Activated T-helper 17 cell treated with anti-CD3 and anti-CD28 coated beads, Interleukin-2, amount 50 U/mL, for 72 hours (primary cell): ENCODE measurements around the gene NIT1. TPM values are rescaled to one million over a fixed set of nuclear protein-coding genes. Genes with fewer than 3 reads are reported as not detected.
A peak's percentile ranks its signal among the peaks of the same experiment; 100 is the strongest.

Experiments
- ATAC-seq: fragments of 150-1000 bp; cut with Tn5 transposase; replicated peaks from 2 replicates; pipeline ENCODE4 v1.10.0; 2021; ENCODE audit warnings: mild to moderate bottlenecking, moderate library complexity
- H3K27ac Mint-ChIP-seq: one replicate; pipeline ENCODE4 v1.8.0; 2022; ENCODE audit warnings: mixed read lengths
- H3K27me3 Mint-ChIP-seq: one replicate; pipeline ENCODE4 v1.8.0; 2022; ENCODE audit warnings: mixed read lengths
- H3K36me3 Mint-ChIP-seq: one replicate; pipeline ENCODE4 v1.8.0; 2022; ENCODE audit warnings: low read depth, mild to moderate bottlenecking, mixed read lengths
- H3K4me1 Mint-ChIP-seq: one replicate; pipeline ENCODE4 v1.8.0; 2022; ENCODE audit warnings: mixed read lengths
- H3K4me3 Mint-ChIP-seq: one replicate; pipeline ENCODE4 v1.8.0; 2022; ENCODE audit warnings: mild to moderate bottlenecking, mixed read lengths
- H3K9me3 Mint-ChIP-seq: one replicate; pipeline ENCODE4 v1.8.0; 2022; ENCODE audit warnings: mixed read lengths
- total RNA-seq, 2 donors: library from RNA; stranded (reverse); gene quantifications; one replicate each; pipeline ENCODE4 v1.2.3, GENCODE V29; 2022

The NIT1 gene
- total RNA-seq, 2 donors from 2014 or later: 38.9 to 74.6 TPM

DNA sequence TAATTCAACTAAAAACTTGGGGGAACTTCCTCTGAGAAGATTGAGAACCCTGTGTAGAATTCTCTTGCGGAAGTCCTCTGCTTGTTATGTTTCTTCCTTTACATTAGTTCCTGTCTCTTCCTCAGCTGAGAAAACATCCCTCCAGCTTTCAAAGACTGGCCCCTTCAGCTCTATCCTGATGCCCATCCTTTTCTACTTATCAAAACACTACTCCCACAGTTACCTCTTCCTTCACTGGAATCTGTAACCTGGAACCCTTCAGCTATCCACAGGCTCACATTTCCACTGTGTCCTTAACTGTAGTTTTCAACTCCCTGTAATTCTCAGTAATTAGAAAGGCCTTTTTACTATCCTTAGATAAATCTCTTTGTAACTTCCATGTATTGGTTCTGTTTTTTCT lies 20.5 kb downstream of the NIT1 start:
- Mint-ChIP-seq H3K9me3 (no peaks in the 10 kb centered on the region), H3K27ac (peak overlapping the region; percentile 20), H3K27me3 (no peaks in the 10 kb centered on the region), H3K4me1 (peaks cover 3% of the 10 kb centered on the region), H3K36me3 (peaks cover 7% of the 10 kb centered on the region), H3K4me3 (no peak overlapping the region)
- no peak for ATAC-seq

DNA sequence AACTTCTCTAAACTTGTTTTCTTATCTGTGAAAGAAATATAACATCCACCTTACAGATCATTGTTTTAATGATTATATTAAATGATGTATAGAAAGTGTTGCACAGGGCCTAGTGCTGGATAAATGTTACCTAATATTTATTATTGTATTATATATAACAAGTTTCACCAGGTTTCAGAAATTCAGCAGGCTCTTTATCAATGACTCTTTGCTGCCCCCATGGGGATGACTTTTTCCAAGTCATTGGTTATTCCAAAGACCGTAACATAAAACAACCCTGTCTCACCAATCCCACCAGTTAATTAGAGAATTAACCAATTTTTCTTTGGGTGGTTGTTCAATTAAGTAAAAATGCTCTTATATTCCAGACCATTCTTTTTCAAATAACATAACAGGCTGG lies 21.9 kb downstream of the NIT1 start:
- H3K4me3 Mint-ChIP-seq: no peak overlapping the region
- peaks cover 6% of the 10 kb centered on the region for H3K36me3 Mint-ChIP-seq
- peaks cover 3% of the 10 kb centered on the region for H3K4me1 Mint-ChIP-seq
- no peaks in the 10 kb centered on the region for H3K9me3 Mint-ChIP-seq
- H3K27me3 Mint-ChIP-seq: no peaks in the 10 kb centered on the region
- no peak for ATAC-seq
- H3K27ac Mint-ChIP-seq: no peak overlapping the region

DNA sequence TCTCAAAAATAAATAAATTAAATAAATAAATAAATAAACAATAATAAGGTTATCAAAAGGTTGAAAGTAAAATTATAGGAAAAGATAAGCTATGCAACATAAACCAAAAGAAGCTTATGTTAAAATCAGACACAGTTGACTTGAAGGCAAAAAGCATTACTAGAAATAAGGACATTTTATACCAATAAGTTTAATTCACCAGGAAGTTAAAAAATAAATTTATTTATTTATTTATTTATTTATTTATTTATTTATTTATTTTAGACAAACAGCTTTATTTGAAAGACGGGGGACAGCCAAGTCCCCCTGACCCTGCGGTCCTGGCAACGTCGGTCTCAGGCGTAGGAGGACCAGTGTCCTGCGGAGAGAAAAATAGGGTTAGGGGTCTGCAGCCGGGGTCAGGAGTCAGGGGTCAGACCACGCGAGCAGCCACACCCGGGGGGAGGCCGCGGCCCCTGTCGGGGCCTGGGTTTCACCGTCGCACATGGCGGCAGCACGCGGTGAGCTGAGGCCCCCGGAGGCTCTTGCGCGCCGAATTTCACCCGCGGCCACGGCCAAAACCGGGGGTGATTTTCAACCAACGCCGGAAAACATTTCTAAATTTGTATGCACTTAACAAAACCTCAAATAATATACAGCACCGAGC lies 23.0 kb downstream of the NIT1 start:
- no peaks in the 10 kb centered on the region for H3K27me3 Mint-ChIP-seq
- no peaks in the 10 kb centered on the region for H3K36me3 Mint-ChIP-seq
- H3K4me3 Mint-ChIP-seq: no peak overlapping the region
- no peaks in the 10 kb centered on the region for H3K4me1 Mint-ChIP-seq
- no peaks in the 10 kb centered on the region for H3K9me3 Mint-ChIP-seq
- no peak for ATAC-seq
- no peak overlapping the region for H3K27ac Mint-ChIP-seq

DNA sequence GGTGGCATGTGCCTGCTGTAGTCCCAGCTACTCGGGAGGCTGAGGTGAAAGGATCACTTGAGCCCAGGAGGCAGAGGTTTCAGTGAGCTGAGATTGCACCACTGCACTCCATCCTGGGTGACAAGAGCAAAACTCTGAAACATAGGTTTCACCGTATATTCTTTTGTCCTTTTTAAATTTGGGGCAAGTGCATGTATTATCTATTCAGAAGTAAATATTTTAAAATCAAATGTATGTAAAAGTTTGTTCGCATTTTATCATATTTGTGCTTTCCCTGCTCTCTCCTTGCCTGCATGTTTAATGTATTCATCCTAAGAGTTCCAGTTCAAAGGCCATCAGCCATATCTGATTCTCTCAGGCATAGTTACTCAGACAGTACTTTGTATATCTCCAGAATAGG lies 27.9 kb downstream of the NIT1 start:
- H3K27ac Mint-ChIP-seq: no peak overlapping the region
- H3K4me1 Mint-ChIP-seq: no peaks in the 10 kb centered on the region
- H3K9me3 Mint-ChIP-seq: no peaks in the 10 kb centered on the region
- H3K27me3 Mint-ChIP-seq: no peaks in the 10 kb centered on the region
- H3K4me3 Mint-ChIP-seq: no peak overlapping the region
- no peaks in the 10 kb centered on the region for H3K36me3 Mint-ChIP-seq
- ATAC-seq: no peak

DNA sequence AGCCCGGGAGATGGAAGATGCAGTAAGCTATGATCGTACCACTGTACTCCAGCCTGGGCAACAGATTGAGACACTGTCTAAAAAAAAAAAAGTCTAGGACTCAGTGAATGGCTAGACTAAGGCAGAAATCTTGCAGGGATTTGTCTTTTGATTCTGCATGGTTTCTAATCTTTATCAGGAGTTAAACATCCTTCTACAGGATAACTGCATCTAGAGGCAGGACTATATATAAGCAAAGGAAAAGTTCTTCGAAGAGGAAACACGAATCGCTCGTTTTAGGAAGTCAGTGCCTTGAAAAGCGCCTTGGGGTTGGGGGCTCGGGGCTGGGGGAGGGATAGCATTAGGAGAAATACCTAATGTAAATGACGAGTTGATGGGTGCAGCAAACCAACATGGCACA lies 35.3 kb downstream of the NIT1 start:
- Mint-ChIP-seq H3K9me3 (no peaks in the 10 kb centered on the region), H3K4me1 (peaks cover 19% of the 10 kb centered on the region), H3K27ac (peak overlapping the region; percentile 99), H3K27me3 (no peaks in the 10 kb centered on the region), H3K36me3 (peaks cover 39% of the 10 kb centered on the region), H3K4me3 (peak overlapping the region; percentile 97)
- ATAC-seq: peak; percentile 14

DNA sequence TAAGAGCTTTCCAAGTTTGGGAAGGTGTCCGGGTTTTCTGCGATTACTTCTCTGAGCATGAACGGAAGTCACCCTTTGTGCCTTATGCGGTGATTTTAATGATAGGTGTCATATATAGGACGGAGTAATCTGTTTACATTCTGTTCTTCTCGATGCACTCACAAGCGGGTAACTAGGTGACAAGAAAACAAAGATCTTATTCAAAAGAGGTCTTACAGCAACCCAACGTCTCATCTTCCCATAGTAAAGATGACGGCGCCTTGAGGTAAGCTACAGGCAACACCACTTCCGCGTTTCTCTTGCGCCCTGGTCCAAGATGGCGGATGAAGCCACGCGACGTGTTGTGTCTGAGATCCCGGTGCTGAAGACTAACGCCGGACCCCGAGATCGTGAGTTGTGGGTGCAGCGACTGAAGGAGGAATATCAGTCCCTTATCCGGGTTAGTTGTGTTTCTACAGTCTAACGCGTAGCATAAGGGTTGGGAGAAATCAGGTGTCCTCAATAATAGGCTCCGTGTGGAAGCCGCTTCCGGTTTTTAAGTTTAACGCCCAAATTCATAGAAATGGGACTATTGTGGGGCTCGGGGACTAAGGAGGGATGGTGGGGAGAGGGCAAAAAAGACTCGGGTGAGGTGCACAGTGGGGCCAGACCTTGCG lies 35.9 kb downstream of the NIT1 start, which contains the start of gene UFC1:
Gene UFC1 (plus strand): TSS at position 297 of the 656 bp plus-strand sequence. CDS start 20 bp downstream, at position 317.
- no peaks in the 10 kb centered on the region for H3K9me3 Mint-ChIP-seq
- H3K27ac Mint-ChIP-seq: peak within 1 kb of the TSS; percentile 99
- peak; percentile 97 for ATAC-seq
- peaks cover 46% of the 10 kb centered on the region for H3K36me3 Mint-ChIP-seq
- H3K27me3 Mint-ChIP-seq: no peaks in the 10 kb centered on the region
- H3K4me1 Mint-ChIP-seq: peaks cover 25% of the 10 kb centered on the region
- H3K4me3 Mint-ChIP-seq: peak within 1 kb of the TSS; percentile 97

DNA sequence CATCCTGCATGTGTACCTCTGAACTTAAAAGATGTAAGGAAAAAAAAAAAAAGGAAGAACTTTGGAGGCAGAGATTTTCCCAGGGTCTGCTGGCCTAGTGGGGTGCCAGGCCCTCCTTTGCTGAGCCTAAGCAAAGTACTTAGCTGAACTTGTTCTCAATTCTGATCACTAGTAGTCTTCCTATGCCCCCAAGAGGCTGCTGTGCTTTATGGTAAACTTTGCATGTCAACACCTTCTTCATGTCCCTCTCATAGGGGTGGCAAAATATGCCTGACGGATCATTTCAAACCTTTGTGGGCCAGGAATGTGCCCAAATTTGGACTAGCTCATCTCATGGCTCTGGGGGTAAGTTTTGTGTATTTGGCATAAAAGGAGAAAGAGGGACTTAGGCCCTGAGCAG lies 40.0 kb downstream of the NIT1 start:
- ATAC-seq: no peak
- Mint-ChIP-seq H3K4me3 (peak overlapping the region; percentile 83), H3K27me3 (no peaks in the 10 kb centered on the region), H3K4me1 (peaks cover 38% of the 10 kb centered on the region), H3K9me3 (no peaks in the 10 kb centered on the region), H3K36me3 (peaks cover 81% of the 10 kb centered on the region), H3K27ac (peak overlapping the region; percentile 92)

DNA sequence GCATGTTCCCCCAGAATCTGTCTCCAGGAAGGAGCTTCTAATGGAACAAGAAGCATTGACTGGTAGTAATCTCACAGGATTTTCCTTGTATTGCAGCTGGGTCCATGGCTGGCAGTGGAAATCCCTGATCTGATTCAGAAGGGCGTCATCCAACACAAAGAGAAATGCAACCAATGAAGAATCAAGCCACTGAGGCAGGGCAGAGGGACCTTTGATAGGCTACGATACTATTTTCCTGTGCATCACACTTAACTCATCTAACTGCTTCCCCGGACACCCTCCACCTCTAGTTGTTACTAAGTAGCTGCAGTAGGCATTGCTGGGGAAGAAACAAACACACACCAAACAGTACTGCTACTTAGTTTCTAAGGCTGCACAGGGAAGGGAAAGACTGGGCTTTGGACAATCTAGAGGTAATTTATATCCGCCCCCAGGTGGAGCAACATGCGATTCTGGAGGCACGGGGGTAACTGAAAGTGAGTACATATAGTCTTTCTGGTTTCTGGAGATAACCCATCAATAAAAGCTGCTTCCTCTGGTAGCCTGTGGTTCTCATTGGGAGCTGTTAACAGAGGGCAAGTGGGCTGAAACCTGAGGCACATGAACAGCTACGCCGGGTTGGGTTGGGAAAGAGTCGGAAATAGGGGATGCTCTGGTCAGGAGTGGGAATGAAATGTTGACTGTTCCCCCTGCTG lies 40.6 kb downstream of the NIT1 start:
- no peak for ATAC-seq
- Mint-ChIP-seq H3K27me3 (no peaks in the 10 kb centered on the region), H3K36me3 (peaks cover 87% of the 10 kb centered on the region), H3K4me3 (peak overlapping the region; percentile 83), H3K27ac (peak overlapping the region; percentile 92), H3K4me1 (peaks cover 42% of the 10 kb centered on the region), H3K9me3 (no peaks in the 10 kb centered on the region)

DNA sequence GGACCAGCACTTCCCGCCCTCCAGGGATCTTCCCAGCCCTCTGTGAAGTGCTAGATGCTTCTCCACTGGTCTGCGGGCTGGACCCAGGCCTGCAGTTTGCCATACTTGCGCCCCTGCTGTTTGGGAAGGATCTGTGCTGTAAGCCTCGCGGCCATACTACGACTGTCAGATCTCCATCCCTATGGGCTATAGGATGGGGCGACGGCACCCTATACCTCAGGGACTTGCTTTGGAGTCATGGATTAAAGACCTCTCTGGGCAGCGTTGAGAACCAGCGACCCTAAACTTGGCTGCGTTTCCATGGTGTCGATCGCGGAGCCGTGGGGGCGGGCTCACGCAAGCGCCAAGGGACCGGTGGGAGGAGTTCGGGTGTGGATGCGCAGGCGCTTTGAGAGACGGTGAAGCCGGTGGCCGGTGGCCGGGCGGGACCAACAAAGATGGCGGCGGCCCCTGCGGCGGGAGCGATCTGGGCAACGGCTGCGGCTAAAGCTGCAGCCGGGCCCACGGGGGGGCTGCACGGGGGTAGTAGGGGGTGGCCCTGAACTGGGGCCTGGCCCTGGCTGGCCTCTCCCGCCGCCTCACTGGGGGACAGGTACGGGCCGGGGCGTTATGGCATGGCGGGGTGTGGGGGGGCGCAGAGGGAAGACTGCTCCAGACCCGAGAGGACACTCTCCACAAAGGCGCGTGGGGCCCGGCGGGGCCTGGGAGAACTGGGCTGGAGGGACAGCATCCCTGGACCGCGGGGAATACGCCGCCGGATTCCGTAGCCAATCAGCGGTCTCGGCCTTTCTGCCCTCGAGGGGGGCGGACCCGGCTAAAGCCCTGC lies 41.4 kb downstream of the NIT1 start, which contains the start of gene USP21:
Gene USP21 (plus strand): TSS at position 414 of the 826 bp plus-strand sequence. CDS start 1,141 bp downstream, outside the sequence.
- Mint-ChIP-seq H3K4me3 (peak within 1 kb of the TSS; percentile 83), H3K27me3 (no peaks in the 10 kb centered on the region), H3K36me3 (peaks cover 90% of the 10 kb centered on the region), H3K4me1 (peaks cover 44% of the 10 kb centered on the region), H3K27ac (peak within 1 kb of the TSS; percentile 92), H3K9me3 (no peaks in the 10 kb centered on the region)
- peak; percentile 95 for ATAC-seq

DNA sequence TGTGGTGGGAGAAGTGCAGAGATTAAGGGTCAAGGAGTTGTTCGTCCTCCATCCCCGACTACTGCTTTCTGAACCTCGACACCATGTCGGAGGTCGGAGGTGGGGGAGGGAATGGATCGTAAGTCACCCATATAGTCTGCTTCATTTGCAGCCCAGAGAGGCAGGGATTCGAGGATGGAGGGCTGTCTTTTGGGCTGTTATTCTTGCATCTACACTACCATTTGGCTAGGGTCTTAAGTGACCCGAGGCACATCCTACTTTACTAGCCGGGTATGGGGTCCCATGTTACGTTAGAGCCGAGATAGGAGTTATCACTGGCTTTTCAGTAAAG lies 42.0 kb downstream of the NIT1 start:
- no peaks in the 10 kb centered on the region for H3K9me3 Mint-ChIP-seq
- peaks cover 41% of the 10 kb centered on the region for H3K4me1 Mint-ChIP-seq
- H3K27me3 Mint-ChIP-seq: no peaks in the 10 kb centered on the region
- no peak for ATAC-seq
- peaks cover 92% of the 10 kb centered on the region for H3K36me3 Mint-ChIP-seq
- H3K4me3 Mint-ChIP-seq: peak overlapping the region; percentile 83
- H3K27ac Mint-ChIP-seq: peak overlapping the region; percentile 92

DNA sequence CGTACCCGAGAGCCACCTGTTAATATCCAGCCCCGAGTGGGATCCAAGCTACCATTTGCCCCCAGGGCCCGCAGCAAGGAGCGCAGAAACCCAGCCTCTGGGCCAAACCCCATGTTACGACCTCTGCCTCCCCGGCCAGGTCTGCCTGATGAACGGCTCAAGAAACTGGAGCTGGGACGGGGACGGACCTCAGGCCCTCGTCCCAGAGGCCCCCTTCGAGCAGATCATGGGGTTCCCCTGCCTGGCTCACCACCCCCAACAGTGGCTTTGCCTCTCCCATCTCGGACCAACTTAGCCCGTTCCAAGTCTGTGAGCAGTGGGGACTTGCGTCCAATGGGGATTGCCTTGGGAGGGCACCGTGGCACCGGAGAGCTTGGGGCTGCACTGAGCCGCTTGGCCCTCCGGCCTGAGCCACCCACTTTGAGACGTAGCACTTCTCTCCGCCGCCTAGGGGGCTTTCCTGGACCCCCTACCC lies 42.8 kb downstream of the NIT1 start:
- H3K27ac Mint-ChIP-seq: peak overlapping the region; percentile 79
- H3K27me3 Mint-ChIP-seq: no peaks in the 10 kb centered on the region
- no peak for ATAC-seq
- H3K36me3 Mint-ChIP-seq: peaks cover 90% of the 10 kb centered on the region
- H3K9me3 Mint-ChIP-seq: no peaks in the 10 kb centered on the region
- peak overlapping the region; percentile 83 for H3K4me3 Mint-ChIP-seq
- peaks cover 33% of the 10 kb centered on the region for H3K4me1 Mint-ChIP-seq

DNA sequence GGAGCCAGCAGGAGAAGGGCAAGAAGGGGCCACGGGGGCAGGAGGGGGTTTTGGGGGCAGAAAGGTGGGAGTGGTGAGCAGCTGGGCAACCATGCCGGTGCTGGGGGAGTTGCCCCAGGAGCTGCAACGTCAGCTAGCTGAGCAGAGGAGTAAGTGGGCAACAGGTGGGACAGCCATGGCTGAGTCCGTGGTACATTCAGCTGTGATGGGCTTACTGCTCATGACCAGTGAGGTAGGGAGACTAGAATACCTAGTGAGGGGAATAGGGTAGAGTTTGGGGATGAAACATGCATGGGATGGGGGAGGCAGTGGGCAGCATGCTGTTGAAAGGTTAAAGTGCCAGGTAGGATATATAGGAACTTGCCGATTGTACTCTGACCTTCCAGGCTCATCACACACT lies 43.7 kb downstream of the NIT1 start:
- Mint-ChIP-seq H3K4me1 (peaks cover 30% of the 10 kb centered on the region), H3K27ac (peak overlapping the region; percentile 79), H3K9me3 (no peaks in the 10 kb centered on the region), H3K36me3 (peaks cover 91% of the 10 kb centered on the region), H3K27me3 (no peaks in the 10 kb centered on the region), H3K4me3 (peak overlapping the region; percentile 83)
- ATAC-seq: no peak

DNA sequence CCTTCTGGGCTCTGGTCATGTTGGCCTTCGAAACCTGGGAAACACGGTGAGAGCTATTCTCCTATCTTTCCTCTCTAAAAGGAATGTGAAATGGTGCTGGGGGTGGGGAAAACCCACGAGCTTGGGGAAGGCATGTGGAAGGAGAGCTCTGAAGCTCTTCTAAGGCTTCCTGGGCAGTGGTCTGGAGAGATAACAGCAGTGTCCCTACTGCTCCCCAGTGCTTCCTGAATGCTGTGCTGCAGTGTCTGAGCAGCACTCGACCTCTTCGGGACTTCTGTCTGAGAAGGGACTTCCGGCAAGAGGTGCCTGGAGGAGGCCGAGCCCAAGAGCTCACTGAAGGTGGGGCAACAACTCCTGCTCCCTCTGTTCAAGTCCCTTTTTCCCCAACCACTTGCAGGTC lies 44.1 kb downstream of the NIT1 start:
- Mint-ChIP-seq H3K4me1 (peaks cover 30% of the 10 kb centered on the region), H3K9me3 (no peaks in the 10 kb centered on the region), H3K36me3 (peaks cover 87% of the 10 kb centered on the region), H3K27ac (peak overlapping the region; percentile 79), H3K27me3 (no peaks in the 10 kb centered on the region), H3K4me3 (peak overlapping the region; percentile 83)
- ATAC-seq: no peak

DNA sequence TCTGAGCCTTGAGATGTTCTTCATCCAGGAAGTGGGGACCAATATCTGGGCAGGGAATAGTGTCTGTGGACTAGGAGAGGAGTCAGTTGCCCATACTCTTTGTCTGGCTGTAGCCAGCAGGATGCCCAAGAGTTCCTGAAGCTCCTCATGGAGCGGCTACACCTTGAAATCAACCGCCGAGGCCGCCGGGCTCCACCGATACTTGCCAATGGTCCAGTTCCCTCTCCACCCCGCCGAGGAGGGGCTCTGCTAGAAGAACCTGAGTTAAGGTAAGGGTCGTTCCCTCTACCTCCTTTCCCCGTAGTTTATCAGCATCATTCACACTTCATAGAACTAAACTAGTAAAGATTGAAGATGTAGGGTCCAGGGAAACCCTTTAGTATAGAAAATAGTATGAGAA lies 44.9 kb downstream of the NIT1 start:
- ATAC-seq: no peak
- peak overlapping the region; percentile 79 for H3K27ac Mint-ChIP-seq
- H3K4me1 Mint-ChIP-seq: peaks cover 30% of the 10 kb centered on the region

More for the DNA sequence above, 44.9 kb downstream of the NIT1 start:
- Mint-ChIP-seq H3K27me3 (no peaks in the 10 kb centered on the region), H3K36me3 (peaks cover 82% of the 10 kb centered on the region), H3K4me3 (no peak overlapping the region), H3K9me3 (no peaks in the 10 kb centered on the region)
